Measurements from ENCODE around the gene DOCK4. TPM values are rescaled to one million over a fixed set of nuclear protein-coding genes. Genes with fewer than 3 reads are reported as not detected.
A peak's percentile ranks its signal among the peaks of the same experiment; 100 is the strongest.

Gene DOCK4
- total RNA-seq, 1 experiment from 2014 or later, result 3.4 TPM

GRCh38 chr7:112167147-112167546 is 39.1 kb downstream of the DOCK4 start:
- no TSS peak for BruUV-seq (replicated peaks)
- CTCF ChIA-PET, result interaction anchor here (0.7 kb wide), 1 partner anchor 226 kb away, joined by 3 read pairs; no protein-coding TSS in a partner anchor
- intact Hi-C loops (cut with micrococcal nuclease; ENCODE audit: unreplicated experiment), result no loop called here
- H3K4me3 Mint-ChIP-seq (ENCODE audit: low read depth, unreplicated experiment), result no peak overlapping the region
- peaks cover 15% of the 10 kb centered on the region for H3K4me1 Mint-ChIP-seq (ENCODE audit: low read depth, unreplicated experiment)
- no peak for DNase-seq
- H3K9me3 Mint-ChIP-seq (ENCODE audit: low read depth, unreplicated experiment), result no peaks in the 10 kb centered on the region
- TF ChIP-seq CTCF (IDR thresholded peaks at IDR 0.05; ENCODE audit: unreplicated experiment), result no peak
- H3K27ac Mint-ChIP-seq (ENCODE audit: unreplicated experiment), result no peak overlapping the region
- peaks cover 3% of the 10 kb centered on the region for H3K36me3 Mint-ChIP-seq (ENCODE audit: insufficient read depth, unreplicated experiment)
- no peaks in the 10 kb centered on the region for H3K27me3 Mint-ChIP-seq (ENCODE audit: unreplicated experiment)

GRCh38 chr7:112162784-112163506 is 43.3 kb downstream of the DOCK4 start:
- no TSS peak for BruUV-seq (replicated peaks)
- no peak for DNase-seq
- Mint-ChIP-seq H3K4me1 (ENCODE audit: low read depth, unreplicated experiment) (peaks cover 18% of the 10 kb centered on the region), H3K27me3 (ENCODE audit: unreplicated experiment) (no peaks in the 10 kb centered on the region), H3K27ac (ENCODE audit: unreplicated experiment) (no peak overlapping the region), H3K36me3 (ENCODE audit: insufficient read depth, unreplicated experiment) (peaks cover 3% of the 10 kb centered on the region), H3K9me3 (ENCODE audit: low read depth, unreplicated experiment) (no peaks in the 10 kb centered on the region), H3K4me3 (ENCODE audit: low read depth, unreplicated experiment) (no peak overlapping the region)
- intact Hi-C loops (cut with micrococcal nuclease; ENCODE audit: unreplicated experiment), result no loop called here
- CTCF ChIA-PET, result interaction anchor here (0.7 kb wide), 1 partner anchor 198 kb away, joined by 6 read pairs; no protein-coding TSS in a partner anchor
- TF ChIP-seq CTCF (IDR thresholded peaks at IDR 0.05; ENCODE audit: unreplicated experiment), result no peak

- Mint-ChIP-seq H3K9me3 (ENCODE audit: low read depth, unreplicated experiment) (no peaks in the 10 kb centered on the region), H3K27ac (ENCODE audit: unreplicated experiment) (no peak overlapping the region), H3K4me1 (ENCODE audit: low read depth, unreplicated experiment) (peaks cover 18% of the 10 kb centered on the region), H3K27me3 (ENCODE audit: unreplicated experiment) (no peaks in the 10 kb centered on the region), H3K36me3 (ENCODE audit: insufficient read depth, unreplicated experiment) (peaks cover 3% of the 10 kb centered on the region), H3K4me3 (ENCODE audit: low read depth, unreplicated experiment) (no peak overlapping the region)
- intact Hi-C loops (cut with micrococcal nuclease; ENCODE audit: unreplicated experiment), result no loop called here
- no TSS peak for BruUV-seq (replicated peaks)
- peak; percentile 11 for DNase-seq
- CTCF ChIA-PET, result no interaction called here
- no peak for TF ChIP-seq CTCF (IDR thresholded peaks at IDR 0.05; ENCODE audit: unreplicated experiment)
Observed at GRCh38 chr7:112162142-112162766, 43.9 kb downstream of the DOCK4 start.

GRCh38 chr7:112161253-112162141 is 44.7 kb downstream of the DOCK4 start:
- no TSS peak for BruUV-seq (replicated peaks)
- CTCF ChIA-PET, result no interaction called here
- H3K4me1 Mint-ChIP-seq (ENCODE audit: low read depth, unreplicated experiment), result peaks cover 18% of the 10 kb centered on the region
- H3K9me3 Mint-ChIP-seq (ENCODE audit: low read depth, unreplicated experiment), result no peaks in the 10 kb centered on the region
- H3K27me3 Mint-ChIP-seq (ENCODE audit: unreplicated experiment), result no peaks in the 10 kb centered on the region
- no peak overlapping the region for H3K27ac Mint-ChIP-seq (ENCODE audit: unreplicated experiment)
- no peak for DNase-seq
- H3K4me3 Mint-ChIP-seq (ENCODE audit: low read depth, unreplicated experiment), result no peak overlapping the region
- intact Hi-C loops (cut with micrococcal nuclease; ENCODE audit: unreplicated experiment), result no loop called here
- no peak for TF ChIP-seq CTCF (IDR thresholded peaks at IDR 0.05; ENCODE audit: unreplicated experiment)
- peaks cover 3% of the 10 kb centered on the region for H3K36me3 Mint-ChIP-seq (ENCODE audit: insufficient read depth, unreplicated experiment)

All from Calu3 (cell line).